BE2C (cell line): ENCODE measurements around the gene CMIP.

ENCODE experiments used
- DNase-seq: peaks from one replicate; pipeline ENCODE4 v3.0.0-alpha.2; 2020
- H3K27me3 ChIP-seq: fragments of 250-450 bp; sonication (Bioruptor Pico); 2 replicates; pipeline ENCODE4 v1.5.1; 2020; ENCODE audit warnings: mild to moderate bottlenecking
- H3K36me3 ChIP-seq: fragments of 250-450 bp; sonication (Bioruptor Pico); 2 replicates; pipeline ENCODE4 v1.5.1; 2020; ENCODE audit warnings: mild to moderate bottlenecking
- H3K4me1 ChIP-seq: fragments of 250-450 bp; sonication (Bioruptor Pico); 2 replicates; pipeline ENCODE4 v1.5.1; 2020
- H3K4me3 ChIP-seq: 2 replicates; pipeline ENCODE4 v1.5.1; 2011; ENCODE audit warnings: low read depth, low read length
- H3K9me3 ChIP-seq: fragments of 250-450 bp; sonication (Bioruptor Pico); 2 replicates; pipeline ENCODE4 v1.5.1; 2020
- TF ChIP-seq, protein P1 (sequence below): IDR thresholded peaks from 2 replicates; pipeline ENCODE4 v1.5.1; 2012; ENCODE audit warnings: mild to moderate bottlenecking, low read depth, low read length

The CMIP gene

DNA sequence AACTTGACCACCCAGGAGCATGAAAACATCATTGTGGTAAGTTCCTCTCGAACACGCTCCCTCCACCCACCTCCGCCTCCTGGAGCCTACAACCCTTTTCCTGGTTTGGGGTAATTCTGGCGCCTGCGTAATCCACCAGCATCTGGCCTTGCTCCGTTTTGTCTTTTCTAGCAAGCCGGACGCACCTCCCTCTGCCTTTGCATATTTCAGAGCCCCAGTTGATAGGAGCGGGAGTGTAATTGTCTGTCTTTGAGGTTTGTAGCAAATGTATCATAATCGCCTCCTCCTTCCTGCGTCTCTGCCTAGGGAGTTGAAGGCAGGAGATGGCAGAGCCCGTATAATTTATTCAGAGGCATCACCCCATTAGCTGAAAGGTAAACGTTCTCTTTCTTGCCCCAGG is 213.2 kb downstream of the CMIP start:
- DNase-seq = no peak

DNA sequence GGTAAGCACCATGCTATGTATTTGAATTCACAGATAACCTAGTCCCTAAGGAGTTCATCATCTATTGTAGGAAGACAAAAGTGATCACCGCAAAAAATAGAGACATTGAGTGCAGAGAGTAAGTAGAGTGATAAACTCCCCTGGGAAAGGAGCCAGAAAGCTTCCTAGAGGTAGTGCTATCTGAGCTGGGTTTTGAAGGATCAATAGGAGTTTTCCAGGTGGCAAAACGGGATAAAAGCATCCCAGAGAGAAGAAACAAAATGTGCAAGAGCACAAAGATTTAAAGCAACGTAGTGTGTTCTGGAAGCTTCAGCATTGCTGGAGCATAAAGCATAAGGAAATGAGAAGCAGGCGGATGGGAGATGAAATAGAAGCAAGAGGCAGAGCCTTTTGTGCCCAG is 213.8 kb downstream of the CMIP start:
- no peaks in the 10 kb centered on the region for H3K9me3 ChIP-seq
- no peak for DNase-seq
- H3K4me1 ChIP-seq = no peaks in the 10 kb centered on the region
- TF ChIP-seq, protein P1, sequence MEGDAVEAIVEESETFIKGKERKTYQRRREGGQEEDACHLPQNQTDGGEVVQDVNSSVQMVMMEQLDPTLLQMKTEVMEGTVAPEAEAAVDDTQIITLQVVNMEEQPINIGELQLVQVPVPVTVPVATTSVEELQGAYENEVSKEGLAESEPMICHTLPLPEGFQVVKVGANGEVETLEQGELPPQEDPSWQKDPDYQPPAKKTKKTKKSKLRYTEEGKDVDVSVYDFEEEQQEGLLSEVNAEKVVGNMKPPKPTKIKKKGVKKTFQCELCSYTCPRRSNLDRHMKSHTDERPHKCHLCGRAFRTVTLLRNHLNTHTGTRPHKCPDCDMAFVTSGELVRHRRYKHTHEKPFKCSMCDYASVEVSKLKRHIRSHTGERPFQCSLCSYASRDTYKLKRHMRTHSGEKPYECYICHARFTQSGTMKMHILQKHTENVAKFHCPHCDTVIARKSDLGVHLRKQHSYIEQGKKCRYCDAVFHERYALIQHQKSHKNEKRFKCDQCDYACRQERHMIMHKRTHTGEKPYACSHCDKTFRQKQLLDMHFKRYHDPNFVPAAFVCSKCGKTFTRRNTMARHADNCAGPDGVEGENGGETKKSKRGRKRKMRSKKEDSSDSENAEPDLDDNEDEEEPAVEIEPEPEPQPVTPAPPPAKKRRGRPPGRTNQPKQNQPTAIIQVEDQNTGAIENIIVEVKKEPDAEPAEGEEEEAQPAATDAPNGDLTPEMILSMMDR = no peak
- H3K27me3 ChIP-seq = no peaks in the 10 kb centered on the region
- no peak overlapping the region for H3K4me3 ChIP-seq
- no peaks in the 10 kb centered on the region; the same call in 1 of the 2 replicates for H3K36me3 ChIP-seq

More for the DNA sequence above, 213.2 kb downstream of the CMIP start:
- H3K9me3 ChIP-seq = no peaks in the 10 kb centered on the region
- no peaks in the 10 kb centered on the region for H3K27me3 ChIP-seq
- TF ChIP-seq, protein P1 = no peak
- H3K4me3 ChIP-seq = no peak overlapping the region
- H3K36me3 ChIP-seq = peaks cover 2% of the 10 kb centered on the region
- H3K4me1 ChIP-seq = no peaks in the 10 kb centered on the region

DNA sequence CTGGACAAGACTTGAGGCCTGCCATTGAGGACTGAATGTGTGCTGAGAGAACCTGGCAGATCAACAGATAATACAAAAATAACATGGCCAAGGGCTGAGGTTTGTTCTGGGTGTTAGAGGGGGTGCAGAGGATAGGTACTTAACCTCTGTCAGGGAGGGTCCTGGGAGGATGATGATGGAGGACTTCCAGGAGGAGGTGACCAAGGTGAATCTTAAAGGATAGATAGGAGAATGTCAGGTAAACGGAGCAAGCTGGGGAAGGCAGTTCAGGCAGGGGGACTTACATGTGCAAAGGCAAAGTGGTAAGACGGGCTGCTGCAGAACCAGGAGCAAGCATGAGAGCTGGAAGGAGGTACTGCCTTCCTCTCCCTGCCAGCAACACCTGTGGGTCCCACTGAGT is 214.6 kb downstream of the CMIP start:
- no peak for DNase-seq

DNA sequence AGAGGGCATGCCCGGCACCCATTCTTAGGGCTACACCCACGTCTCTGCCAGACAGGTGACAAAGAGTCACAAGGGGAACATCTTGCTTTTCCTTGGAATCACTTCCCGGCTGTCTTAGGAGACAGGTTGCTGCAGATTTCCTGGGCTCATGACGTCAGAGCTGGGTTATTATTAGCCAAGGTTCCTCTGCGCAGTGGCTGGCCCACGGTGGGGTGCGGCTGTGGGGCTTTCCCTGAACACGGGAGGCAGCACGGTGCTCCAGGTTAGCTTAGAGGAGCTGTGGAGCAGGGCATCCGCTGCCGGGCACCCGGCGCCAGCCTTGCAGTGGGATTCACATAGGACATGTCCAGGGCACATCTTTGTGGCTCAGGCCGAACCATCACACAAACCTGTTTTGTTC is 216.5 kb downstream of the CMIP start:
- Histone ChIP-seq H3K4me1 (no peaks in the 10 kb centered on the region), H3K36me3 (no peaks in the 10 kb centered on the region; the same call in 1 of the 2 replicates), H3K4me3 (no peak overlapping the region), H3K27me3 (no peaks in the 10 kb centered on the region), H3K9me3 (no peaks in the 10 kb centered on the region)
- TF ChIP-seq, protein P1 = no peak
- DNase-seq = no peak

More for the DNA sequence above, 214.6 kb downstream of the CMIP start:
- Histone ChIP-seq H3K9me3 (no peaks in the 10 kb centered on the region), H3K4me3 (no peak overlapping the region), H3K27me3 (no peaks in the 10 kb centered on the region), H3K4me1 (no peaks in the 10 kb centered on the region), H3K36me3 (no peaks in the 10 kb centered on the region; the same call in 1 of the 2 replicates)
- TF ChIP-seq, protein P1 = no peak

DNA sequence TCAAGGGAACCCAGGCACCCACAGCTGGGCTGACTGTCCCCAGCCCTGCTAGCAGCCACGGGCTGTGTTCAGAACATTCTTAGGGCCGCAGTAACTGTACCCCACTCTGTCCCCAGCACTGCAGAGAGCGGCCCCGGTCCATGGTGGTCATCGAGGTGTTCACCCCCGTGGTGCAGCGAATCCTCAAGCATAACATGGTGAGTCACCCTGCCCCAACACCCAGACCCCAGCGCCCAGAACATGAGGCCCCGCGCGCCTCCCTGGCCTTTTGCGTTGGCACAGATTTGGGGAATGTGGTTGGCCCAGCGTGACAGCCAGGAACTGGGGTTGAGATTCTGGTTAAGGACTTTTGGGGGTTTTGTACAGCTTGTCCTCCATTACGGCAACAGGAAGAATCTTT is 219.5 kb downstream of the CMIP start:
- TF ChIP-seq, protein P1 = no peak
- no peak overlapping the region for H3K4me3 ChIP-seq
- no peak for DNase-seq
- no peaks in the 10 kb centered on the region for H3K4me1 ChIP-seq
- no peaks in the 10 kb centered on the region for H3K9me3 ChIP-seq
- no peaks in the 10 kb centered on the region; the same call in 1 of the 2 replicates for H3K36me3 ChIP-seq
- H3K27me3 ChIP-seq = no peaks in the 10 kb centered on the region

DNA sequence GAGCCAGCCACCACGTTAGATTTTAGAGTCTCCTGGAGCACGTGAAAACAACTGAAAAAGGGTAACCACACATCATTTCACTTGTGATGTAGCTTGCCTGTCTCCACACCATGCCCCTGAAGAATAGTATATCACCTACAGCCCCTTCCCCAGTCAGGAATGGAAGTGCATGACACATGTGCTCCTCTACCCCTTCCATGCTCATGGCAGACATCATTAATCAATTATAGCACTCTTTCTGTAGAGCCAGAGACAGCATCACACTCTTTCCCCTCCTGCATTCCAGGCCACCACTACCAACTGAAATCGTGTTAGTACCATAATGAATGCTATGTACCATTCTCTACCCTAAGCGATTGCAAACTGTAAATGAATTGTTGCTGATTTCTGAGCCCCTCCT is 221.0 kb downstream of the CMIP start:
- H3K4me1 ChIP-seq = no peaks in the 10 kb centered on the region
- no peak for DNase-seq
- no peaks in the 10 kb centered on the region for H3K9me3 ChIP-seq
- H3K4me3 ChIP-seq = no peak overlapping the region
- TF ChIP-seq, protein P1 = no peak
- H3K27me3 ChIP-seq = no peaks in the 10 kb centered on the region
- H3K36me3 ChIP-seq = no peaks in the 10 kb centered on the region
